Astrocyte of the cerebellum (primary cell): Measurements from ENCODE around the gene TXLNB.
"Not testable (repeated sequence)": the region's sequence is repeated elsewhere in the genome, so short reads cannot be mapped to it uniquely, and the experiment has no call there.

Experiments used
- DNase-seq: peaks from one replicate; pipeline ENCODE4 v3.0.0-alpha.2; 2011; ENCODE audit warnings: low read depth
- H3K4me3 ChIP-seq: 2 replicates; pipeline ENCODE4 v1.5.1; 2011; ENCODE audit warnings: mild to moderate bottlenecking, low read depth, low read length, moderate library complexity
- in situ Hi-C: cut with HindIII; loops from 2 replicates; pipeline ENCODE4 v1.10.0; 2017; ENCODE audit warnings: low sequenced_read_pairs
- TF ChIP-seq, protein P1 (sequence below): IDR thresholded peaks from 2 replicates; pipeline ENCODE4 v1.5.1; 2012; ENCODE audit warnings: low read length, low read depth, moderate library complexity, mild to moderate bottlenecking; ENCODE audit errors: missing control alignments

TXLNB gene

GRCh38 chr6:139303185-139303584 lies 11.4 kb upstream of the TXLNB start:
- TF ChIP-seq, protein P1, sequence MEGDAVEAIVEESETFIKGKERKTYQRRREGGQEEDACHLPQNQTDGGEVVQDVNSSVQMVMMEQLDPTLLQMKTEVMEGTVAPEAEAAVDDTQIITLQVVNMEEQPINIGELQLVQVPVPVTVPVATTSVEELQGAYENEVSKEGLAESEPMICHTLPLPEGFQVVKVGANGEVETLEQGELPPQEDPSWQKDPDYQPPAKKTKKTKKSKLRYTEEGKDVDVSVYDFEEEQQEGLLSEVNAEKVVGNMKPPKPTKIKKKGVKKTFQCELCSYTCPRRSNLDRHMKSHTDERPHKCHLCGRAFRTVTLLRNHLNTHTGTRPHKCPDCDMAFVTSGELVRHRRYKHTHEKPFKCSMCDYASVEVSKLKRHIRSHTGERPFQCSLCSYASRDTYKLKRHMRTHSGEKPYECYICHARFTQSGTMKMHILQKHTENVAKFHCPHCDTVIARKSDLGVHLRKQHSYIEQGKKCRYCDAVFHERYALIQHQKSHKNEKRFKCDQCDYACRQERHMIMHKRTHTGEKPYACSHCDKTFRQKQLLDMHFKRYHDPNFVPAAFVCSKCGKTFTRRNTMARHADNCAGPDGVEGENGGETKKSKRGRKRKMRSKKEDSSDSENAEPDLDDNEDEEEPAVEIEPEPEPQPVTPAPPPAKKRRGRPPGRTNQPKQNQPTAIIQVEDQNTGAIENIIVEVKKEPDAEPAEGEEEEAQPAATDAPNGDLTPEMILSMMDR, result no peak
- in situ Hi-C loops, result no loop called here
- no peak overlapping the region for H3K4me3 ChIP-seq
- no peak for DNase-seq

GRCh38 chr6:139297921-139298320 lies 6.1 kb upstream of the TXLNB start:
- no peak for DNase-seq
- TF ChIP-seq, protein P1, result no peak
- H3K4me3 ChIP-seq, result no peak overlapping the region
- in situ Hi-C loops, result no loop called here

- H3K4me3 ChIP-seq, result no peak overlapping the region
- DNase-seq, result peak; percentile 84
- in situ Hi-C loops, result no loop called here
- TF ChIP-seq, protein P1, result no peak
These were observed 5.1 kb upstream of the TXLNB start for GRCh38 chr6:139296927-139297326.

GRCh38 chr6:139295901-139296300 lies 4.1 kb upstream of the TXLNB start:
- DNase-seq, result no peak
- no peak overlapping the region for H3K4me3 ChIP-seq
- in situ Hi-C loops, result no loop called here
- TF ChIP-seq, protein P1, result no peak

DNA sequence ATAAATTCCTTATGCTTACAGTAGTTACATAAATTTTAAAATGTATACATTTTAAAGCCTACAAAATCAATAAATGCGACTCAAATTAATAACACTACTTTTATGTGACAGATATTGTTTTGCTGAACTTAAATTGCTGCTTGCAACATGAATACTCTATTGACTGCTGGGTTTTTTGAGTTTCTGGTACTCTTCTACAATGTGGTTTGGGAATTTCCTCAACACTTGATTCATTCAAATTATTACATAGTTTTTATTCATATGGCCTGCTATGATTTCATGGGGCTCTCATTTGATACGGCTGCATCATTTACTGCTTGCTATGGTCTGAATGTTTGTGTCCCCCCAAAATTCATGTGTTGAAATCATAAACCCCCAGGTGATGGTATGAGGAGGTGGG lies 2.3 kb upstream of the TXLNB start:
- in situ Hi-C loops, result no loop called here
- DNase-seq, result no peak
- no peak overlapping the region for H3K4me3 ChIP-seq
- TF ChIP-seq, protein P1, result no peak

GRCh38 chr6:139293230-139293629 lies 1.4 kb upstream of the TXLNB start:
- DNase-seq, H3K4me3 ChIP-seq, in situ Hi-C loops: not testable (repeated sequence)

DNA sequence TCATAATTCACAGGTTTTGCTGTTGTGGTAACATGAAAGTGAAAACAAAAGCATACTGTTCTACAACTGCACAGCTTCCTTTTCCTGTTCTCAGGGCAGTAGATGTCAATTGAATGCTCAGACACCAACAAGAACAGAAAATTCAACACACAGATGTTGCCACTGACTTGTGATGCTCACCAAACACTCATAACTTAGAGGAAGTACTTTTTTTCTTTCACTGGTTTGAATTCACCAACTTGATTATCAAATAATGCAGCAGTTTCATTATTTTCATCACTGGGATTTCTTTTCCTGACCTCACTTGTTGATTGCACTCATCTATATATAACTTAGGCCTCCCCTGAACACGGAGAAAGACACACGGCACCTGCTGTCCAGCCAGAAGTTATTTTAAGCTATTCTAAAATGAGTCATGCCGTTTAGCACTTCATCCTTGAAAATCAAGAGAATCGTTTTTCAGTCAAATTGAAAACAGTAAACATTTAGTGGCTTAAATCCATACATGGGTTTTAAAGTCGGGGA lies 949 bp downstream of the TXLNB start:
- no peak for DNase-seq
- no peak overlapping the region for H3K4me3 ChIP-seq
- in situ Hi-C loops, result no loop called here
- TF ChIP-seq, protein P1, result no peak
